Tibial artery (tissue), 4 donors: Measurements from ENCODE around the gene RBM33.

Experiments used
- DNase-seq, 2 donors: peaks; one replicate each; pipeline ENCODE4 v3.0.0-alpha.2; 2019
- H3K27ac ChIP-seq, 2 donors: fragments of 200-600 bp; sonication (generic) in 1 of 2; 1 replicate in 1 of 2; 2 replicates in 1 of 2; pipeline ENCODE4 v1.5.1; 2018 to 2019; ENCODE audit warnings: mild to moderate bottlenecking in 1 of 2
- H3K27me3 ChIP-seq, 2 donors: fragments of 200-600 bp; sonication (generic) in 1 of 2; one replicate each; pipeline versions ENCODE4 v1.5.1 to v1.6.0; 2016 to 2019
- H3K36me3 ChIP-seq, 3 donors: fragments of 200-600 bp; sonication (generic) in 2 of 3; one replicate each; pipeline ENCODE4 v1.5.1; 2016 to 2019; ENCODE audit warnings: mild to moderate bottlenecking in 2 of 3
- H3K4me1 ChIP-seq, 4 donors: fragments of 200-600 bp; sonication (generic) in 2 of 4; 1 replicate in 3 of 4; 2 replicates in 1 of 4; pipeline ENCODE4 v1.5.1; 2016 to 2019
- H3K4me3 ChIP-seq, 2 donors: fragments of 200-600 bp; sonication (generic) in 1 of 2; 1 replicate in 1 of 2; 2 replicates in 1 of 2; pipeline ENCODE4 v1.5.1; 2018 to 2019; ENCODE audit warnings: mild to moderate bottlenecking in 2 of 2
- H3K9me3 ChIP-seq, 3 donors: fragments of 200-600 bp; sonication (generic) in 1 of 3; one replicate each; pipeline ENCODE4 v1.5.1; 2016 to 2019
- intact Hi-C: fragments of 100-400 bp; cut with DNase I; formaldehyde crosslinking; loops from one replicate; pipeline ENCODE4 v1.15.0; 2023; ENCODE audit warnings: low total_unique reads
- TF ChIP-seq, protein P1 (sequence below), 2 experiments: fragments of 200-600 bp in 1 of 2; fragments of 450-650 bp in 1 of 2; IDR thresholded peaks; one replicate each; pipeline ENCODE4 v1.5.1; 2017 to 2019; ENCODE audit warnings: antibody characterized with exemption in 2 of 2, mild to moderate bottlenecking in 1 of 2, moderate library complexity in 1 of 2

Gene RBM33

DNA sequence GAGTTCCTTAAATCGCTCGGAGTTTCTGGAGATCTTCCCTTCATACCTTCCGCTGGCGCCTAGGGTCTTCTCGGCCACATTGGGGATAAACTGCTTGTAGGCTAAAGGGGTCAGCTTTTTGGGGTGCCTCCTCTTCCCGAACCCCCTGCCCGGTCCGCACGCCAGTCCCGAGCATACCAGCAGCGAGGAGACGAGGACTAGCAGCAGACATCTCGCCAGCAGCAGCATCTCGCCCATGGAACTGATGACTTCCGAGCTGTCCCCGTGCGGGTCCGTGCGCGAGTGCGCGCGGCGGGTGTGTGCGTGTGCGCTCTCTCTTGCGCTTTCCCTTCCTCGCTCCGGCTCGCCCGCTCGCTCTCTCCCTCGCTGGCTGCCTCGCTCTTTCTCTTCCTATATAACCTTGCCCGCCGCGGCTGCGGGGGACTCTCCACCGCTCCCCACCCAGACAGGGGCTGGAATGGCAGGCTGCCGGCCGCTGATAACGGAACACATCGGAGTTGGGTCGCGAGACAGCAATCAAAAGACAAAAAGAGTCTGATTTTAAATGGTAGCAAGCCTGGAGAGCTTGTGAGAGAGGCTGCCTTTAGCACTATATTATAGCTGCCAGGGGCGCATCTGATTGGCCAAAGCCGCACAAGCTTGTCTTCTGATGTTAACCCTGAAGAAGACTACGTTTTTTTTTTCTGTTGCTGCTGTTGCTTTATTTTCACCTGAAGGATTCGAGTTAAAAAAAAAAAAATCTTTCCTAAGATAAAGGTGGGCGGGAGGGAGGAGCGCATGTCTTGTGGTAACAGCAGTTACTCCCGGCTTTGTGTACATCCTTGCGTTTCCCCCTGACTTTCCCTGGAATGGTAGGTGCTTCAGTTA, 167.7 kb downstream of the RBM33 start, which contains the start of gene SHH:
TSS of gene SHH (minus strand) at position 569 of the 867 bp plus-strand sequence. CDS start at position 228, 341 bp downstream.
- H3K27ac ChIP-seq: no peak within 1 kb of the TSS
- peaks cover 0 to 46% (median 27%) of the 10 kb centered on the region in 4 donors for H3K4me1 ChIP-seq
- intact Hi-C loops: no loop called here
- H3K9me3 ChIP-seq: no peaks in the 10 kb centered on the region
- DNase-seq: no peak
- no peaks in the 10 kb centered on the region for H3K36me3 ChIP-seq
- no peak within 1 kb of the TSS for H3K4me3 ChIP-seq
- TF ChIP-seq, protein P1, sequence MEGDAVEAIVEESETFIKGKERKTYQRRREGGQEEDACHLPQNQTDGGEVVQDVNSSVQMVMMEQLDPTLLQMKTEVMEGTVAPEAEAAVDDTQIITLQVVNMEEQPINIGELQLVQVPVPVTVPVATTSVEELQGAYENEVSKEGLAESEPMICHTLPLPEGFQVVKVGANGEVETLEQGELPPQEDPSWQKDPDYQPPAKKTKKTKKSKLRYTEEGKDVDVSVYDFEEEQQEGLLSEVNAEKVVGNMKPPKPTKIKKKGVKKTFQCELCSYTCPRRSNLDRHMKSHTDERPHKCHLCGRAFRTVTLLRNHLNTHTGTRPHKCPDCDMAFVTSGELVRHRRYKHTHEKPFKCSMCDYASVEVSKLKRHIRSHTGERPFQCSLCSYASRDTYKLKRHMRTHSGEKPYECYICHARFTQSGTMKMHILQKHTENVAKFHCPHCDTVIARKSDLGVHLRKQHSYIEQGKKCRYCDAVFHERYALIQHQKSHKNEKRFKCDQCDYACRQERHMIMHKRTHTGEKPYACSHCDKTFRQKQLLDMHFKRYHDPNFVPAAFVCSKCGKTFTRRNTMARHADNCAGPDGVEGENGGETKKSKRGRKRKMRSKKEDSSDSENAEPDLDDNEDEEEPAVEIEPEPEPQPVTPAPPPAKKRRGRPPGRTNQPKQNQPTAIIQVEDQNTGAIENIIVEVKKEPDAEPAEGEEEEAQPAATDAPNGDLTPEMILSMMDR (IDR thresholded peaks at IDR 0.05): no peak
- H3K27me3 ChIP-seq: peaks cover 0 to 98% of the 10 kb centered on the region in 2 donors

DNA sequence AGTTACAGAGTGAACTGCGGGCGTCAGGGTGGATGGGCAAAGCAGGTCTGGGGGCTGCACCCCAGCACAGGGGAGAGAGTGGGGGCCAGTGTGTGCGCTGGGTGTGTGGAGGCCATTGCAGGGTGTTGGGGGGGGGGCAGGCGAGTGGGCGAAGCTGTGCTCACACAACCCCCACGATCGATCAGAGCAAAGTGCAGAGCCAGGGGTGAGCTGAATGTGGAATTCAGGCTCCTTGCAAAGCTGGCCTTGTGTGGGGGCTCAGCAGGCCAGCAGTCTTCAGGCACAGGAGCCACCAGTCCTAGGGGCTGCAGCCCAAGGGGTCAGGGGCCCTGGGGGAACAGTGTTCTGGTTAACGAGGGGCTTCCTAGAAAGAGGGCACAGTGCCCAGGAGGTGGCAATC, 168.7 kb downstream of the RBM33 start:
- no peak overlapping the region for H3K4me3 ChIP-seq
- no peak for DNase-seq
- no peaks in the 10 kb centered on the region for H3K9me3 ChIP-seq
- intact Hi-C loops: no loop called here
- no peak overlapping the region for H3K27ac ChIP-seq
- H3K4me1 ChIP-seq: peaks cover 0 to 45% (median 25%) of the 10 kb centered on the region in 4 donors
- no peaks in the 10 kb centered on the region for H3K36me3 ChIP-seq
- peaks cover 0 to 97% of the 10 kb centered on the region in 2 donors for H3K27me3 ChIP-seq
- TF ChIP-seq, protein P1 (IDR thresholded peaks at IDR 0.05): no peak

DNA sequence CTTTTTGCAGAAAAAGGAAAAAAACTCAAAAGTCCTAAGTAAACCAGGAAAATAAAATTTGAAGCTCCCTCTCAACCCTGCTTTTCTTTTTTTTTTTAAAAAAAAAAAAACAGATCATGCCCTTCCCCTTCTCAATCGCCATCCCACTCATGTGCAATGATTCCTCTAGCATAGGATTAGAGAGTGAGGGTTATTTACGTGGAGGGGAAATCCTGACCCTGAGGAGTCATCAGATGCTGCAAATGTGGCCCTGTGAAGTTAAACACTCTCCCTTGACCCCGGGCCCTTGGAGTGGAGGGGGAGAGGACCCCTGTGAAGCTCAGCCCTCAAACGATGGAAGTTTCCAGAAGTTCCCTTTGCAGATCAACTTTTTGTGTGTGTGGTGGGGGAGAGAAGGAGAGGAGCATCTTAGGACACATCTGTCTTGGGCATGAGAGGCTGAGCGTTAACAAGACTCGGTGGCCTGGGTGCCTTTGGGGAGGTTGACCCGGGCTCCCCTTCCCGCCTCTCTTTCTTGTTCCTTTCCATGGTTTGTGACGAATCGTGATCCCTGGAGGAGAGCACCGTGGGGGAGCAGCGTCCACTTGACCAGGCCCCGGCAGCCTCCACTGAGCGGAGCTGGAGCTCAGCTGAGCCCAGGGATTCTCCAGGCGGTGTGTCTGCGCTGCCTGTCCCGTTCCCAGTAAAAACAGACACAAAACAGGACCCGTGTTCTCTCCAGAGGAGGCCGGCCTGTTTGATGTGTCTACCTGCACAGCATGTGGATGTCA, 169.3 kb downstream of the RBM33 start:
- Histone ChIP-seq H3K9me3 (no peaks in the 10 kb centered on the region), H3K27me3 (peaks cover 0 to 96% of the 10 kb centered on the region in 2 donors), H3K27ac (no peak overlapping the region), H3K36me3 (no peaks in the 10 kb centered on the region), H3K4me1 (peaks cover 0 to 43% (median 21%) of the 10 kb centered on the region in 4 donors), H3K4me3 (no peak overlapping the region)
- intact Hi-C loops: no loop called here
- no peak for DNase-seq
- TF ChIP-seq, protein P1 (IDR thresholded peaks at IDR 0.05): no peak

DNA sequence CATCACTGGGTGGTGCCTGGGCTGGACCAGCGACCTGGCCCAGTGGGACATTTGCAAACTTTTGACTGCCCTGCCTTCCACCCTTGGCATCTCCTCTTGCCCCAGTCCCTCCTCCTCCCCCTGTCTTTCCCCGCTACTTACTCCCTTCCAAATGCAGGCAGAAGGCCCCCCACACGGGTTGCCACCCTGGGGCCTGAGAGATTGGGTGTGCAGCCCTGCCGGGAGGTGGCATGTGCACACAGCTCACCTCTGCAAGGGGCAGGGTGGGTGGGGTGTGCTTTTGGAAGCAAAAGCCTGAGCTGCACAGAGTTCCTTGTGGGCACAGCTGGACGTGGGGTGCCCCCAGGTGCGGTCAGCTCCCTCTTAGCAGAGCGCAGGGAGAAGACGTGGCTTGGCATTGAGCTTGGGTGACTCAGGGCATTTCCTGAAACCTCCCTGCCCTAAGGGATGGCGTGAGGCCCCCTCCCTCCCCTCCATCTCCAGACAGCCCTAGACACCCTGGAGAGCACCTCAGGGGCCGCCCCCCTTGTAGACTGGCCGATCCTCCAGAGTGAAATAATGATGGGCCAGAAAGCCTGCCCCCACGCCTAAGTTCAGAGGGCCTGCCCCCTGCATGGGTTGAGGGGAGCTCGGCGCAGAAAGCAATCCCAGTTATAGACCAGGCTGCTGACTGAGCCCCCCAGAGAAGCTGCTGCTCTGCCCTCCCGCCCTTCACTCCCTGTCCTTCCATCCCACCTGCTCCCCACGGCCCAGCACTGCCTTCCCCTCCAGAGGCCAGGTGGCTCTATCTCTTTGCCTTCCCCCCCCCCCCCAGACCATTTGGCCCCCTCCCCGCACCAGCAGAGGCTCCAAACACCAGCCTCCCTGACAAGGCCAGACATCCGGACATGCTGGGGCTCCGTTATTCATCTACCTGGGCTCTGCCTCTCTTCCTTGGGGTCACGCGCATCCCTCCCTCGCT, 170.1 kb downstream of the RBM33 start:
- Histone ChIP-seq H3K36me3 (no peaks in the 10 kb centered on the region), H3K27ac (no peak overlapping the region), H3K4me1 (peaks cover 0 to 35% (median 13%) of the 10 kb centered on the region in 4 donors), H3K9me3 (no peaks in the 10 kb centered on the region), H3K4me3 (no peak overlapping the region), H3K27me3 (peaks cover 0 to 96% of the 10 kb centered on the region in 2 donors)
- TF ChIP-seq, protein P1 (IDR thresholded peaks at IDR 0.05): no peak
- intact Hi-C loops: no loop called here
- no peak for DNase-seq
